Suprapubic skin (tissue), 3 donors: ENCODE measurements around the gene SLC22A23.

Experiments used
- EP300 ChIP-seq: sonication (generic); formaldehyde crosslinking; IDR thresholded peaks from one replicate; pipeline ENCODE4 v1.6.1; 2017; ENCODE audit warnings: antibody characterized with exemption
- TF ChIP-seq, protein P1 (sequence below), 2 donors: fragments of 200-600 bp in 1 of 2; fragments of 450-650 bp in 1 of 2; sonication (generic) in 1 of 2; IDR thresholded peaks; one replicate each; pipeline ENCODE4 v1.5.1; 2016 to 2019; ENCODE audit warnings: antibody characterized with exemption in 2 of 2, mild to moderate bottlenecking in 1 of 2, moderate library complexity in 1 of 2

DNA sequence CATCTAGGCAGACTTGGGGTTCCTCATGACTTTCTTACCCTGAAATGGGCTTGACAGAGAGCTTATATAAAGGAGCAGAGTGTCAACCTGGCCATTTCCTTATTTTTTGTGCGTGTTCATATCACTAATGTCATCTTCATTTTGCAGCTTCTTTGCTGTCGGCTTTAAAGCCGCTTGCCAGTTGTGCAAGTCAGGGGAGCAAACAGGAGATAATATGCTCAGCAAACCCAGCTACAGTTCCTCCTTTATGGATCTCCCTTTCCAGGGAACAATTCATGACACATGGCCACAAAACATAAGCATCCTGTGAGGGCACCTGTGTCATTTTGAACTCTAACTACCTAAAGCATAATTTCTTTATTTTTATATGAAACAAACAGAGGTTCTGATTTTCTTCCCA is 222.9 kb downstream of the SLC22A23 start:
- TF ChIP-seq, protein P1, sequence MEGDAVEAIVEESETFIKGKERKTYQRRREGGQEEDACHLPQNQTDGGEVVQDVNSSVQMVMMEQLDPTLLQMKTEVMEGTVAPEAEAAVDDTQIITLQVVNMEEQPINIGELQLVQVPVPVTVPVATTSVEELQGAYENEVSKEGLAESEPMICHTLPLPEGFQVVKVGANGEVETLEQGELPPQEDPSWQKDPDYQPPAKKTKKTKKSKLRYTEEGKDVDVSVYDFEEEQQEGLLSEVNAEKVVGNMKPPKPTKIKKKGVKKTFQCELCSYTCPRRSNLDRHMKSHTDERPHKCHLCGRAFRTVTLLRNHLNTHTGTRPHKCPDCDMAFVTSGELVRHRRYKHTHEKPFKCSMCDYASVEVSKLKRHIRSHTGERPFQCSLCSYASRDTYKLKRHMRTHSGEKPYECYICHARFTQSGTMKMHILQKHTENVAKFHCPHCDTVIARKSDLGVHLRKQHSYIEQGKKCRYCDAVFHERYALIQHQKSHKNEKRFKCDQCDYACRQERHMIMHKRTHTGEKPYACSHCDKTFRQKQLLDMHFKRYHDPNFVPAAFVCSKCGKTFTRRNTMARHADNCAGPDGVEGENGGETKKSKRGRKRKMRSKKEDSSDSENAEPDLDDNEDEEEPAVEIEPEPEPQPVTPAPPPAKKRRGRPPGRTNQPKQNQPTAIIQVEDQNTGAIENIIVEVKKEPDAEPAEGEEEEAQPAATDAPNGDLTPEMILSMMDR (IDR thresholded peaks at IDR 0.05), result no peak
- no peak for TF ChIP-seq EP300
